Measurements from ENCODE around the gene DZIP3.

The DZIP3 gene

GRCh38 chr3:108664266-108664665 lies 74.7 kb downstream of the DZIP3 start:
- TF ChIP-seq POU6F1 (CRISPR knock-in tag; IDR thresholded peaks at IDR 0.05; ENCODE audit: borderline replicate concordance, low read depth) (no peak), ZNF8 (CRISPR knock-in tag; IDR thresholded peaks at IDR 0.05) (no peak), ZFP3 (CRISPR knock-in tag; IDR thresholded peaks at IDR 0.05) (no peak), CSDC2 (CRISPR knock-in tag; IDR thresholded peaks at IDR 0.05) (no peak), BACH2 (CRISPR knock-in tag; IDR thresholded peaks at IDR 0.05; ENCODE audit: borderline replicate concordance) (no peak), RARB (CRISPR knock-in tag; IDR thresholded peaks at IDR 0.05) (no peak), ISL1 (CRISPR knock-in tag; IDR thresholded peaks at IDR 0.05) (no peak), OSR1 (CRISPR knock-in tag; IDR thresholded peaks at IDR 0.05) (no peak), PATZ1 (CRISPR knock-in tag; IDR thresholded peaks at IDR 0.05; ENCODE audit: borderline replicate concordance) (no peak), ZNF70 (CRISPR knock-in tag; IDR thresholded peaks at IDR 0.05) (no peak), TOX (CRISPR knock-in tag; IDR thresholded peaks at IDR 0.05; ENCODE audit: borderline replicate concordance) (no peak), SNAI2 (CRISPR knock-in tag; IDR thresholded peaks at IDR 0.05) (no peak), ZFP30 (CRISPR knock-in tag; IDR thresholded peaks at IDR 0.05) (no peak), ZNF565 (CRISPR knock-in tag; conservative IDR thresholded peaks at IDR 0.05; ENCODE audit: low read depth) (no peak), CSRNP3 (CRISPR knock-in tag; IDR thresholded peaks at IDR 0.05) (no peak)
- no peak for ATAC-seq

- TF ChIP-seq PPARA (CRISPR knock-in tag; IDR thresholded peaks at IDR 0.05; ENCODE audit: borderline replicate concordance) (no peak), ZFP3 (CRISPR knock-in tag; IDR thresholded peaks at IDR 0.05) (no peak), OSR1 (CRISPR knock-in tag; IDR thresholded peaks at IDR 0.05) (no peak), ESRRG (CRISPR knock-in tag; IDR thresholded peaks at IDR 0.05) (no peak), BACH2 (CRISPR knock-in tag; IDR thresholded peaks at IDR 0.05; ENCODE audit: borderline replicate concordance) (no peak), PATZ1 (CRISPR knock-in tag; IDR thresholded peaks at IDR 0.05; ENCODE audit: borderline replicate concordance) (no peak), TOX (CRISPR knock-in tag; IDR thresholded peaks at IDR 0.05; ENCODE audit: borderline replicate concordance) (no peak), ZFP30 (CRISPR knock-in tag; IDR thresholded peaks at IDR 0.05) (no peak), TCF4 (CRISPR knock-in tag; IDR thresholded peaks at IDR 0.05; ENCODE audit: borderline replicate concordance) (no peak), ZNF70 (CRISPR knock-in tag; IDR thresholded peaks at IDR 0.05) (no peak), TSHZ2 (CRISPR knock-in tag; IDR thresholded peaks at IDR 0.05) (no peak)
- ATAC-seq = no peak
Observed at GRCh38 chr3:108667312-108667711, 77.8 kb downstream of the DZIP3 start.

GRCh38 chr3:108669208-108669607 lies 79.7 kb downstream of the DZIP3 start:
- no peak for ATAC-seq
- no peak for TF ChIP-seq ZNF8 (CRISPR knock-in tag; IDR thresholded peaks at IDR 0.05)
- TF ChIP-seq CSRNP3 (CRISPR knock-in tag; IDR thresholded peaks at IDR 0.05) = no peak
- TF ChIP-seq OSR1 (CRISPR knock-in tag; IDR thresholded peaks at IDR 0.05) = no peak
- no peak for TF ChIP-seq RARB (CRISPR knock-in tag; IDR thresholded peaks at IDR 0.05)
- no peak for TF ChIP-seq TCF4 (CRISPR knock-in tag; IDR thresholded peaks at IDR 0.05; ENCODE audit: borderline replicate concordance)
- no peak for TF ChIP-seq ZNF70 (CRISPR knock-in tag; IDR thresholded peaks at IDR 0.05)
